SIG-M5 (cell line): ENCODE results near the gene MFAP4.

Source experiments
- DNase-seq: peaks from one replicate; lab custom pipeline; 2025; lab: John Stamatoyannopoulos, UW

MFAP4 gene

GRCh38 chr17:19386974-19387920 lies at the start of gene MFAP4:
Gene MFAP4, minus strand, starts transcription at chr17:19387190. Its CDS starts 35 bp downstream, at chr17:19387155.
- DNase-seq, result peak; percentile 61

- no peak for DNase-seq
Measured at GRCh38 chr17:19433727-19434340, 46.8 kb upstream of the MFAP4 start.

- DNase-seq, result no peak
Measured at GRCh38 chr17:19433255-19433654, 46.3 kb upstream of the MFAP4 start.

- no peak for DNase-seq
Measured at GRCh38 chr17:19431691-19432090, 44.7 kb upstream of the MFAP4 start.

- no peak for DNase-seq
Measured at GRCh38 chr17:19426631-19427030, 39.6 kb upstream of the MFAP4 start.

- DNase-seq, result no peak
Measured at GRCh38 chr17:19424934-19425868, 38.2 kb upstream of the MFAP4 start.

- no peak for DNase-seq
Measured at GRCh38 chr17:19421926-19422325, 34.9 kb upstream of the MFAP4 start.

- no peak for DNase-seq
Measured at GRCh38 chr17:19421219-19421618, 34.2 kb upstream of the MFAP4 start.

GRCh38 chr17:19418251-19418992 lies 31.4 kb upstream of the MFAP4 start:
- peak; percentile 38 for DNase-seq

- no peak for DNase-seq
Measured at GRCh38 chr17:19417611-19418010, 30.6 kb upstream of the MFAP4 start.

GRCh38 chr17:19415806-19416775 lies 29.1 kb upstream of the MFAP4 start:
- DNase-seq, result no peak

GRCh38 chr17:19415311-19415710 lies 28.3 kb upstream of the MFAP4 start:
- no peak for DNase-seq

- no peak for DNase-seq
Measured at GRCh38 chr17:19414396-19415280, 27.6 kb upstream of the MFAP4 start.

- DNase-seq, result no peak
Measured at GRCh38 chr17:19413761-19414160, 26.8 kb upstream of the MFAP4 start.

GRCh38 chr17:19412984-19413383 lies 26.0 kb upstream of the MFAP4 start:
- DNase-seq, result no peak

- no peak for DNase-seq
Measured at GRCh38 chr17:19412510-19412909, 25.5 kb upstream of the MFAP4 start.

- no peak for DNase-seq
Measured at GRCh38 chr17:19411631-19412030, 24.6 kb upstream of the MFAP4 start.

- no peak for DNase-seq
Measured at GRCh38 chr17:19410875-19411620, 24.1 kb upstream of the MFAP4 start, which contains the start of gene RNF112. Gene RNF112, plus strand, starts transcription at chr17:19411232. Its CDS starts 177 bp downstream, at chr17:19411409.
